ENCODE measurements around the gene PRF1. TPM values are rescaled to one million over a fixed set of nuclear protein-coding genes. Genes with fewer than 3 reads are reported as not detected.

PRF1 gene
- total and polyA plus RNA-seq, 2 experiments from 2014 or later: 0.13 TPM; not detected in 1

- H3K9me2 ChIP-seq (ENCODE audit: insufficient read depth): peaks cover 9% of the 10 kb centered on the region; the same call in 1 of the 2 replicates
- Mint-ChIP-seq H3K36me3 (ENCODE audit: low read depth) (no peaks in the 10 kb centered on the region), H3K27ac (no peak overlapping the region), H3K4me3 (no peak overlapping the region), H3K27me3 (ENCODE audit: insufficient read depth, low read depth, poor library complexity) (peaks cover 4% of the 10 kb centered on the region), H3K4me1 (peaks cover 24% of the 10 kb centered on the region), H3K9me3 (no peaks in the 10 kb centered on the region)
- no peak overlapping the region for H3K4me3 ChIP-seq
- DNase-seq (ENCODE audit: low spot score): no peak
- no peaks in the 10 kb centered on the region for H3F3A ChIP-seq (replicated peaks; ENCODE audit: low read depth)
- TF ChIP-seq JUNB (IDR thresholded peaks at IDR 0.05; ENCODE audit: unreplicated experiment): no peak
- TF ChIP-seq, protein P1, sequence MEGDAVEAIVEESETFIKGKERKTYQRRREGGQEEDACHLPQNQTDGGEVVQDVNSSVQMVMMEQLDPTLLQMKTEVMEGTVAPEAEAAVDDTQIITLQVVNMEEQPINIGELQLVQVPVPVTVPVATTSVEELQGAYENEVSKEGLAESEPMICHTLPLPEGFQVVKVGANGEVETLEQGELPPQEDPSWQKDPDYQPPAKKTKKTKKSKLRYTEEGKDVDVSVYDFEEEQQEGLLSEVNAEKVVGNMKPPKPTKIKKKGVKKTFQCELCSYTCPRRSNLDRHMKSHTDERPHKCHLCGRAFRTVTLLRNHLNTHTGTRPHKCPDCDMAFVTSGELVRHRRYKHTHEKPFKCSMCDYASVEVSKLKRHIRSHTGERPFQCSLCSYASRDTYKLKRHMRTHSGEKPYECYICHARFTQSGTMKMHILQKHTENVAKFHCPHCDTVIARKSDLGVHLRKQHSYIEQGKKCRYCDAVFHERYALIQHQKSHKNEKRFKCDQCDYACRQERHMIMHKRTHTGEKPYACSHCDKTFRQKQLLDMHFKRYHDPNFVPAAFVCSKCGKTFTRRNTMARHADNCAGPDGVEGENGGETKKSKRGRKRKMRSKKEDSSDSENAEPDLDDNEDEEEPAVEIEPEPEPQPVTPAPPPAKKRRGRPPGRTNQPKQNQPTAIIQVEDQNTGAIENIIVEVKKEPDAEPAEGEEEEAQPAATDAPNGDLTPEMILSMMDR (conservative IDR thresholded peaks at IDR 0.05; ENCODE audit: low read depth in 2 of 2): no peak
- TF ChIP-seq ZNF114 (CRISPR knock-in tag; IDR thresholded peaks at IDR 0.05): no peak
- TF ChIP-seq ZNF331 (CRISPR knock-in tag; IDR thresholded peaks at IDR 0.05; ENCODE audit: low read depth): no peak
- TF ChIP-seq, protein P2, sequence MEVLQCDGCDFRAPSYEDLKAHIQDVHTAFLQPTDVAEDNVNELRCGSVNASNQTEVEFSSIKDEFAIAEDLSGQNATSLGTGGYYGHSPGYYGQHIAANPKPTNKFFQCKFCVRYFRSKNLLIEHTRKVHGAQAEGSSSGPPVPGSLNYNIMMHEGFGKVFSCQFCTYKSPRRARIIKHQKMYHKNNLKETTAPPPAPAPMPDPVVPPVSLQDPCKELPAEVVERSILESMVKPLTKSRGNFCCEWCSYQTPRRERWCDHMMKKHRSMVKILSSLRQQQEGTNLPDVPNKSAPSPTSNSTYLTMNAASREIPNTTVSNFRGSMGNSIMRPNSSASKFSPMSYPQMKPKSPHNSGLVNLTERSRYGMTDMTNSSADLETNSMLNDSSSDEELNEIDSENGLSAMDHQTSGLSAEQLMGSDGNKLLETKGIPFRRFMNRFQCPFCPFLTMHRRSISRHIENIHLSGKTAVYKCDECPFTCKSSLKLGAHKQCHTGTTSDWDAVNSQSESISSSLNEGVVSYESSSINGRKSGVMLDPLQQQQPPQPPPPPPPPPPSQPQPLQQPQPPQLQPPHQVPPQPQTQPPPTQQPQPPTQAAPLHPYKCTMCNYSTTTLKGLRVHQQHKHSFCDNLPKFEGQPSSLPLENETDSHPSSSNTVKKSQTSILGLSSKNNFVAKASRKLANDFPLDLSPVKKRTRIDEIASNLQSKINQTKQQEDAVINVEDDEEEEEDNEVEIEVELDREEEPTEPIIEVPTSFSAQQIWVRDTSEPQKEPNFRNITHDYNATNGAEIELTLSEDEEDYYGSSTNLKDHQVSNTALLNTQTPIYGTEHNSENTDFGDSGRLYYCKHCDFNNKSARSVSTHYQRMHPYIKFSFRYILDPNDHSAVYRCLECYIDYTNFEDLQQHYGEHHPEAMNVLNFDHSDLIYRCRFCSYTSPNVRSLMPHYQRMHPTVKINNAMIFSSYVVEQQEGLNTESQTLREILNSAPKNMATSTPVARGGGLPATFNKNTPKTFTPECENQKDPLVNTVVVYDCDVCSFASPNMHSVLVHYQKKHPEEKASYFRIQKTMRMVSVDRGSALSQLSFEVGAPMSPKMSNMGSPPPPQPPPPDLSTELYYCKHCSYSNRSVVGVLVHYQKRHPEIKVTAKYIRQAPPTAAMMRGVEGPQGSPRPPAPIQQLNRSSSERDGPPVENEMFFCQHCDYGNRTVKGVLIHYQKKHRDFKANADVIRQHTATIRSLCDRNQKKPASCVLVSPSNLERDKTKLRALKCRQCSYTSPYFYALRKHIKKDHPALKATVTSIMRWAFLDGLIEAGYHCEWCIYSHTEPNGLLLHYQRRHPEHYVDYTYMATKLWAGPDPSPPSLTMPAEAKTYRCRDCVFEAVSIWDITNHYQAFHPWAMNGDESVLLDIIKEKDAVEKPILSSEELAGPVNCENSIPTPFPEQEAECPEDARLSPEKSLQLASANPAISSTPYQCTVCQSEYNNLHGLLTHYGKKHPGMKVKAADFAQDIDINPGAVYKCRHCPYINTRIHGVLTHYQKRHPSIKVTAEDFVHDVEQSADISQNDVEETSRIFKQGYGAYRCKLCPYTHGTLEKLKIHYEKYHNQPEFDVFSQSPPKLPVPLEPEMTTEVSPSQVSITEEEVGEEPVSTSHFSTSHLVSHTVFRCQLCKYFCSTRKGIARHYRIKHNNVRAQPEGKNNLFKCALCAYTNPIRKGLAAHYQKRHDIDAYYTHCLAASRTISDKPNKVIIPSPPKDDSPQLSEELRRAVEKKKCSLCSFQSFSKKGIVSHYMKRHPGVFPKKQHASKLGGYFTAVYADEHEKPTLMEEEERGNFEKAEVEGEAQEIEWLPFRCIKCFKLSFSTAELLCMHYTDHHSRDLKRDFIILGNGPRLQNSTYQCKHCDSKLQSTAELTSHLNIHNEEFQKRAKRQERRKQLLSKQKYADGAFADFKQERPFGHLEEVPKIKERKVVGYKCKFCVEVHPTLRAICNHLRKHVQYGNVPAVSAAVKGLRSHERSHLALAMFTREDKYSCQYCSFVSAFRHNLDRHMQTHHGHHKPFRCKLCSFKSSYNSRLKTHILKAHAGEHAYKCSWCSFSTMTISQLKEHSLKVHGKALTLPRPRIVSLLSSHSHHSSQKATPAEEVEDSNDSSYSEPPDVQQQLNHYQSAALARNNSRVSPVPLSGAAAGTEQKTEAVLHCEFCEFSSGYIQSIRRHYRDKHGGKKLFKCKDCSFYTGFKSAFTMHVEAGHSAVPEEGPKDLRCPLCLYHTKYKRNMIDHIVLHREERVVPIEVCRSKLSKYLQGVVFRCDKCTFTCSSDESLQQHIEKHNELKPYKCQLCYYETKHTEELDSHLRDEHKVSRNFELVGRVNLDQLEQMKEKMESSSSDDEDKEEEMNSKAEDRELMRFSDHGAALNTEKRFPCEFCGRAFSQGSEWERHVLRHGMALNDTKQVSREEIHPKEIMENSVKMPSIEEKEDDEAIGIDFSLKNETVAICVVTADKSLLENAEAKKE (CRISPR knock-in tag; IDR thresholded peaks at IDR 0.05): no peak
- no peak for TF ChIP-seq EZH2phosphoT487 (IDR thresholded peaks at IDR 0.05; ENCODE audit: unreplicated experiment)
- TF ChIP-seq CREB1 (CRISPR knock-in tag; IDR thresholded peaks at IDR 0.05; ENCODE audit: low read depth): no peak
- TF ChIP-seq EZH2 (IDR thresholded peaks at IDR 0.05; ENCODE audit: low read depth, unreplicated experiment): no peak
- no peak for TF ChIP-seq NANOG (IDR thresholded peaks at IDR 0.05; ENCODE audit: borderline replicate concordance)
- TF ChIP-seq REST (IDR thresholded peaks at IDR 0.05; ENCODE audit: unreplicated experiment): no peak
- no peak for TF ChIP-seq ETS1 (IDR thresholded peaks at IDR 0.05)
- TF ChIP-seq POLR2AphosphoS5 (IDR thresholded peaks at IDR 0.05; ENCODE audit: low read depth): no peak
- no peak for TF ChIP-seq STAT1 (IDR thresholded peaks at IDR 0.05; ENCODE audit: unreplicated experiment)
- no peaks in the 10 kb centered on the region for H3K79me2 ChIP-seq (replicated peaks; ENCODE audit: insufficient read depth)
- no peak for ATAC-seq
- H4K20me1 ChIP-seq (replicated peaks; ENCODE audit: insufficient read depth): no peaks in the 10 kb centered on the region
- H2AFZ ChIP-seq: no peak overlapping the region
- H3K27ac ChIP-seq (ENCODE audit: low read depth): no peak overlapping the region
- no peak overlapping the region for H3K4me2 ChIP-seq
- no peaks in the 10 kb centered on the region for H3K36me3 ChIP-seq (ENCODE audit: insufficient read depth)
- no peaks in the 10 kb centered on the region for H3K27me3 ChIP-seq (ENCODE audit: insufficient read depth)
- peaks cover 6% of the 10 kb centered on the region; the same call in 1 of the 2 replicates for H3K4me1 ChIP-seq (ENCODE audit: insufficient read depth)
Measured at GRCh38 chr10:70592186-70592735, 10.3 kb downstream of the PRF1 start.
